Pons (tissue), 1 donor: ENCODE results near the gene PLCB2.

Source experiments
- DNase-seq: peaks from one replicate; pipeline ENCODE4 v3.0.0-alpha.2; 2016; ENCODE audit warnings: low spot score

PLCB2 gene

GRCh38 chr15:40323953-40324937, 16.5 kb upstream of the PLCB2 start:
- DNase-seq = no peak

GRCh38 chr15:40323239-40323952, 15.7 kb upstream of the PLCB2 start, which contains the start of gene INAFM2:
INAFM2 (plus strand) TSS chr15:40323692; CDS start chr15:40324056, 364 bp downstream.
- DNase-seq = peak; percentile 79

- no peak for DNase-seq
These were observed 14.9 kb upstream of the PLCB2 start for GRCh38 chr15:40322531-40323238.

GRCh38 chr15:40320931-40321371, 13.2 kb upstream of the PLCB2 start:
- peak; percentile 82 for DNase-seq

- no peak for DNase-seq
These were observed 12.7 kb upstream of the PLCB2 start for GRCh38 chr15:40320409-40320808.

GRCh38 chr15:40317580-40317979, 9.8 kb upstream of the PLCB2 start:
- no peak for DNase-seq

GRCh38 chr15:40316931-40317330, 9.2 kb upstream of the PLCB2 start:
- no peak for DNase-seq

GRCh38 chr15:40314723-40315276, 7.1 kb upstream of the PLCB2 start:
- no peak for DNase-seq

- peak; percentile 64 for DNase-seq
These were observed 6.0 kb upstream of the PLCB2 start for GRCh38 chr15:40313531-40314398.

GRCh38 chr15:40312370-40313158, 4.8 kb upstream of the PLCB2 start:
- no peak for DNase-seq

GRCh38 chr15:40310993-40311392, 3.3 kb upstream of the PLCB2 start:
- no peak for DNase-seq

- DNase-seq = peak; percentile 41
These were observed 2.5 kb upstream of the PLCB2 start for GRCh38 chr15:40310001-40310959.

- DNase-seq = no peak
These were observed 1.7 kb upstream of the PLCB2 start for GRCh38 chr15:40309344-40309862.

GRCh38 chr15:40306908-40307307, 827 bp downstream of the PLCB2 start:
- no peak for DNase-seq

- DNase-seq = peak; percentile 73
These were observed 1.4 kb downstream of the PLCB2 start for GRCh38 chr15:40306371-40306770.

- DNase-seq = no peak
These were observed 2.5 kb downstream of the PLCB2 start for GRCh38 chr15:40305281-40305680.

- no peak for DNase-seq
These were observed 4.2 kb downstream of the PLCB2 start for GRCh38 chr15:40303576-40303975.

- no peak for DNase-seq
These were observed 4.8 kb downstream of the PLCB2 start for GRCh38 chr15:40302981-40303380.
